ENCODE data around the gene CACNA1D. TPM values are rescaled to one million over a fixed set of nuclear protein-coding genes. Genes with fewer than 3 reads are reported as not detected.

Gene CACNA1D
- total RNA-seq, 2 donors from 2014 or later, result 0.68 to 1.5 TPM

GRCh38 chr3:53590606-53591005 lies 96.2 kb downstream of the CACNA1D start:
- Histone ChIP-seq H3K27ac (no peak overlapping the region), H3K36me3 (no peaks in the 10 kb centered on the region), H3K4me3 (no peak overlapping the region), H3K9me3 (no peaks in the 10 kb centered on the region), H3K4me1 (ENCODE audit: control insufficient read depth in 1 of 2, low read depth in 2 of 2) (no peaks in the 10 kb centered on the region), H3K27me3 (replicated peaks; ENCODE audit: insufficient read depth) (no peaks in the 10 kb centered on the region)
- DNase-seq (ENCODE audit: low spot score) (no peak), ATAC-seq (ENCODE audit: insufficient number of reproducible peaks, low FRiP score, low read depth) (no peak)
- no peak for TF ChIP-seq CTCF (IDR thresholded peaks at IDR 0.05)

- Histone ChIP-seq H3K9me3 (no peaks in the 10 kb centered on the region), H3K4me3 (no peak overlapping the region), H3K27ac (no peak overlapping the region), H3K4me1 (ENCODE audit: control insufficient read depth in 1 of 2, low read depth in 2 of 2) (no peaks in the 10 kb centered on the region), H3K36me3 (no peaks in the 10 kb centered on the region), H3K27me3 (replicated peaks; ENCODE audit: insufficient read depth) (no peaks in the 10 kb centered on the region)
- DNase-seq (ENCODE audit: low spot score) (no peak), ATAC-seq (ENCODE audit: insufficient number of reproducible peaks, low FRiP score, low read depth) (no peak)
- no peak for TF ChIP-seq CTCF (IDR thresholded peaks at IDR 0.05)
Observed at GRCh38 chr3:53591646-53592045, 97.2 kb downstream of the CACNA1D start.

DNA sequence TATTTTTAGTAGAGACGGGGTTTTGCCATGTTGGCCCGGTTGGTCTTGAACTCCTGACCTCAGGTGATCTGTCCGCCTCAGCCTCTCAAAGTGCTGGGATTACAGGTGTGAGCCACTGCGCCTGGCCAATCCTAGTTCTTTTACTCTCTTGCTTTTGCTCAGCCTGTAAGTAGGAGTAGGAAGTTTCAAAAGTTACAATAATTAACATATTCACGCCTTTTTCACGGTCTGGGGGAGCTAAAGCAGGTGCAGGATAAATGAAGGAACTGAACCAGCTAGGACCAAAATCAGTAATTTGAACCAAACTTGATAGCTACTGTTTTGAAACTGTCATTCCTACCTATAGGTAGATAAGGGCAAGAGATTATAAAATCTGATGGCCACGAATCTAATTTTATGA lies 98.5 kb downstream of the CACNA1D start:
- no peak overlapping the region for H3K4me3 ChIP-seq
- no peak overlapping the region for H3K27ac ChIP-seq
- no peak for TF ChIP-seq CTCF (IDR thresholded peaks at IDR 0.05)
- no peaks in the 10 kb centered on the region for H3K4me1 ChIP-seq (ENCODE audit: control insufficient read depth in 1 of 2, low read depth in 2 of 2)
- no peaks in the 10 kb centered on the region for H3K36me3 ChIP-seq
- ATAC-seq (ENCODE audit: insufficient number of reproducible peaks, low FRiP score, low read depth) (no peak), DNase-seq (ENCODE audit: low spot score) (no peak)
- H3K9me3 ChIP-seq, result no peaks in the 10 kb centered on the region
- no peaks in the 10 kb centered on the region for H3K27me3 ChIP-seq (replicated peaks; ENCODE audit: insufficient read depth)

- no peaks in the 10 kb centered on the region for H3K27me3 ChIP-seq (replicated peaks; ENCODE audit: insufficient read depth)
- no peaks in the 10 kb centered on the region for H3K9me3 ChIP-seq
- H3K4me3 ChIP-seq, result no peak overlapping the region
- no peak for TF ChIP-seq CTCF (IDR thresholded peaks at IDR 0.05)
- no peaks in the 10 kb centered on the region for H3K36me3 ChIP-seq
- no peak for DNase-seq (ENCODE audit: low spot score)
- H3K27ac ChIP-seq, result no peak overlapping the region
- H3K4me1 ChIP-seq (ENCODE audit: control insufficient read depth in 1 of 2, low read depth in 2 of 2), result no peaks in the 10 kb centered on the region
- no peak for ATAC-seq (ENCODE audit: insufficient number of reproducible peaks, low FRiP score, low read depth)
Observed at GRCh38 chr3:53593611-53594010, 99.2 kb downstream of the CACNA1D start.

GRCh38 chr3:53594276-53594675 lies 99.9 kb downstream of the CACNA1D start:
- no peak for ATAC-seq (ENCODE audit: insufficient number of reproducible peaks, low FRiP score, low read depth)
- Histone ChIP-seq H3K4me1 (ENCODE audit: control insufficient read depth in 1 of 2, low read depth in 2 of 2) (no peaks in the 10 kb centered on the region), H3K9me3 (no peaks in the 10 kb centered on the region), H3K4me3 (no peak overlapping the region), H3K36me3 (no peaks in the 10 kb centered on the region), H3K27me3 (replicated peaks; ENCODE audit: insufficient read depth) (no peaks in the 10 kb centered on the region), H3K27ac (no peak overlapping the region)
- no peak for DNase-seq (ENCODE audit: low spot score)
- no peak for TF ChIP-seq CTCF (IDR thresholded peaks at IDR 0.05)

Measured in thoracic aorta (tissue), 2 donors.